Dermis blood vessel endothelial cell (primary cell): ENCODE measurements around the gene SAMD11. TPM values are rescaled to one million over a fixed set of nuclear protein-coding genes. Genes with fewer than 3 reads are reported as not detected.

Experiments used
- DNase-seq: peaks from one replicate; pipeline ENCODE4 v3.0.0; 2010
- total RNA-seq: library from RNA; depleted of rRNA; stranded (reverse); fragments of >200 nt; gene quantifications from 2 replicates; pipeline ENCODE4 v1.2.3, GENCODE V29; 2014

Gene SAMD11
- total RNA-seq, 1 donor from 2014 or later, result 0.68 TPM

- no peak for DNase-seq
Observed at GRCh38 chr1:932776-933602, 9.3 kb downstream of the SAMD11 start.

GRCh38 chr1:933603-933940 is 9.8 kb downstream of the SAMD11 start:
- no peak for DNase-seq

GRCh38 chr1:934991-935750 is 11.4 kb downstream of the SAMD11 start:
- DNase-seq, result no peak

- DNase-seq, result no peak
Observed at GRCh38 chr1:935751-936231, 12.1 kb downstream of the SAMD11 start.

- DNase-seq, result no peak
Observed at GRCh38 chr1:936348-937264, 12.9 kb downstream of the SAMD11 start.

- no peak for DNase-seq
Observed at GRCh38 chr1:937521-937920, 13.8 kb downstream of the SAMD11 start.

GRCh38 chr1:938088-938683 is 14.5 kb downstream of the SAMD11 start:
- peak; percentile 48 for DNase-seq

GRCh38 chr1:938711-939489 is 15.2 kb downstream of the SAMD11 start:
- no peak for DNase-seq

GRCh38 chr1:939511-940106 is 15.9 kb downstream of the SAMD11 start:
- no peak for DNase-seq

GRCh38 chr1:940107-941014 is 16.6 kb downstream of the SAMD11 start:
- peak; percentile 37 for DNase-seq

GRCh38 chr1:941015-941587 is 17.4 kb downstream of the SAMD11 start:
- no peak for DNase-seq

- DNase-seq, result peak; percentile 29
Observed at GRCh38 chr1:941588-942383, 18.1 kb downstream of the SAMD11 start.

GRCh38 chr1:942411-942821 is 18.7 kb downstream of the SAMD11 start:
- no peak for DNase-seq

GRCh38 chr1:942864-943533 is 19.3 kb downstream of the SAMD11 start:
- no peak for DNase-seq

GRCh38 chr1:943545-944340 is 20.0 kb downstream of the SAMD11 start:
- DNase-seq, result no peak

- no peak for DNase-seq
Observed at GRCh38 chr1:944341-945325, 20.9 kb downstream of the SAMD11 start.
